HL-60 (cell line): Measurements from ENCODE around the gene PTK7.

Experiments used
- DNase-seq, 2 experiments: peaks; one replicate each; pipeline ENCODE4 v3.0.0-alpha.2; 2010 to 2020; ENCODE audit warnings: low read depth in 1 of 2, low spot score in 1 of 2
- H3K27ac ChIP-seq: fragments of 250-450 bp; sonication (Bioruptor Pico); replicated peaks from 2 replicates; pipeline ENCODE4 v1.5.1; 2020; ENCODE audit warnings: mild to moderate bottlenecking, moderate library complexity
- H3K27me3 ChIP-seq: fragments of 250-450 bp; sonication (Bioruptor Pico); 2 replicates; pipeline ENCODE4 v1.5.1; 2021; ENCODE audit warnings: mild to moderate bottlenecking, moderate library complexity; ENCODE audit not compliant: insufficient read depth, poor library complexity, severe bottlenecking
- H3K4me3 ChIP-seq: replicated peaks from 2 replicates; pipeline ENCODE4 v1.5.1; 2011; ENCODE audit warnings: mild to moderate bottlenecking, control low read depth, low read length; ENCODE audit not compliant: insufficient read depth
- GABPA ChIP-seq: IDR thresholded peaks from 2 replicates; pipeline ENCODE4 v1.6.1; 2012; ENCODE audit warnings: low read depth
- POLR2AphosphoS5 ChIP-seq: IDR thresholded peaks from 2 replicates; pipeline ENCODE4 v1.6.1; 2012; ENCODE audit warnings: low read depth
- SPI1 ChIP-seq: IDR thresholded peaks from 2 replicates; pipeline ENCODE4 v1.6.1; 2012; ENCODE audit warnings: low read depth, mild to moderate bottlenecking, borderline replicate concordance
- TF ChIP-seq, protein P1 (sequence below): IDR thresholded peaks from 2 replicates; pipeline ENCODE4 v1.6.1; 2012; ENCODE audit warnings: low read depth; ENCODE audit not compliant: insufficient replicate concordance
- TF ChIP-seq, protein P2 (sequence below): IDR thresholded peaks from one replicate; pipeline ENCODE4 v1.5.1; 2011; ENCODE audit warnings: low read length, control low read depth, inconsistent platforms; ENCODE audit not compliant: insufficient read depth

PTK7 gene

DNA sequence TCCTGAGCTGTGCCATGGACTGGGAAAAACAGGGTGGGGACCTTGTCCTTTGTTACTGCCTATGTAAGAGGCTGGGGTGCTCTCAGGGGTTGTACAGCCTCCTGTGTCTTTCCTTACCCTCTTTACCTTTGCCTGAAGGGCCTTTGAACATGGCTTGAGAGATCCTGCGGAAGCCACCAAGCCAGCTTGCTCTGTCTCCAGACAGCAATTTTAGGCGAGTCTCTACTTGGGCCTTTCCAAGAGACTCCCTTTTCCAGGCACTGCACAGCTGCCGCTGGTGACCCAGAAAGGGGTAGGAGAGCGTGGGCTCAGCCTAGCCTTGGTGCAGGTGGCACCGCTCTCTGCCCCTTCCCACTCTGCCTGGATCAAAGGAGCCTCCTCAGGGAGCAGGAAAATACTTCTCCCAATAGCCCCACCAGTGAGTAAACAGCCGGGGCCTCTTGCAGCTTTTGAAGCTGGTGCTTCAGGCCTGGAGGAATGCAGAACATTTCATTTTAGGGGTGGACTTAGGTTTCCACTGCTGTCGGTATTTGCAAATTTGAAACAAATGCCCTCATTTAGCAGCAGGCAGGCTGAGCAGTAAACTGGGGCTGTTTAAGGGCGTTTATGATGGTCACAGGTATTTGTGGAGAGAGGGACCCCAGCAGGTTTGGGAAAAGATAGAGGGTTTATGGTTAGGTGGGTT, 13.9 kb downstream of the PTK7 start:
- Histone ChIP-seq H3K4me3 (no peak overlapping the region), H3K27me3 (no peaks in the 10 kb centered on the region), H3K27ac (no peak overlapping the region)
- TF ChIP-seq, protein P1, sequence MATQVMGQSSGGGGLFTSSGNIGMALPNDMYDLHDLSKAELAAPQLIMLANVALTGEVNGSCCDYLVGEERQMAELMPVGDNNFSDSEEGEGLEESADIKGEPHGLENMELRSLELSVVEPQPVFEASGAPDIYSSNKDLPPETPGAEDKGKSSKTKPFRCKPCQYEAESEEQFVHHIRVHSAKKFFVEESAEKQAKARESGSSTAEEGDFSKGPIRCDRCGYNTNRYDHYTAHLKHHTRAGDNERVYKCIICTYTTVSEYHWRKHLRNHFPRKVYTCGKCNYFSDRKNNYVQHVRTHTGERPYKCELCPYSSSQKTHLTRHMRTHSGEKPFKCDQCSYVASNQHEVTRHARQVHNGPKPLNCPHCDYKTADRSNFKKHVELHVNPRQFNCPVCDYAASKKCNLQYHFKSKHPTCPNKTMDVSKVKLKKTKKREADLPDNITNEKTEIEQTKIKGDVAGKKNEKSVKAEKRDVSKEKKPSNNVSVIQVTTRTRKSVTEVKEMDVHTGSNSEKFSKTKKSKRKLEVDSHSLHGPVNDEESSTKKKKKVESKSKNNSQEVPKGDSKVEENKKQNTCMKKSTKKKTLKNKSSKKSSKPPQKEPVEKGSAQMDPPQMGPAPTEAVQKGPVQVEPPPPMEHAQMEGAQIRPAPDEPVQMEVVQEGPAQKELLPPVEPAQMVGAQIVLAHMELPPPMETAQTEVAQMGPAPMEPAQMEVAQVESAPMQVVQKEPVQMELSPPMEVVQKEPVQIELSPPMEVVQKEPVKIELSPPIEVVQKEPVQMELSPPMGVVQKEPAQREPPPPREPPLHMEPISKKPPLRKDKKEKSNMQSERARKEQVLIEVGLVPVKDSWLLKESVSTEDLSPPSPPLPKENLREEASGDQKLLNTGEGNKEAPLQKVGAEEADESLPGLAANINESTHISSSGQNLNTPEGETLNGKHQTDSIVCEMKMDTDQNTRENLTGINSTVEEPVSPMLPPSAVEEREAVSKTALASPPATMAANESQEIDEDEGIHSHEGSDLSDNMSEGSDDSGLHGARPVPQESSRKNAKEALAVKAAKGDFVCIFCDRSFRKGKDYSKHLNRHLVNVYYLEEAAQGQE, result no peak
- TF ChIP-seq SPI1 (no peak), GABPA (no peak), POLR2AphosphoS5 (no peak)
- TF ChIP-seq, protein P2, sequence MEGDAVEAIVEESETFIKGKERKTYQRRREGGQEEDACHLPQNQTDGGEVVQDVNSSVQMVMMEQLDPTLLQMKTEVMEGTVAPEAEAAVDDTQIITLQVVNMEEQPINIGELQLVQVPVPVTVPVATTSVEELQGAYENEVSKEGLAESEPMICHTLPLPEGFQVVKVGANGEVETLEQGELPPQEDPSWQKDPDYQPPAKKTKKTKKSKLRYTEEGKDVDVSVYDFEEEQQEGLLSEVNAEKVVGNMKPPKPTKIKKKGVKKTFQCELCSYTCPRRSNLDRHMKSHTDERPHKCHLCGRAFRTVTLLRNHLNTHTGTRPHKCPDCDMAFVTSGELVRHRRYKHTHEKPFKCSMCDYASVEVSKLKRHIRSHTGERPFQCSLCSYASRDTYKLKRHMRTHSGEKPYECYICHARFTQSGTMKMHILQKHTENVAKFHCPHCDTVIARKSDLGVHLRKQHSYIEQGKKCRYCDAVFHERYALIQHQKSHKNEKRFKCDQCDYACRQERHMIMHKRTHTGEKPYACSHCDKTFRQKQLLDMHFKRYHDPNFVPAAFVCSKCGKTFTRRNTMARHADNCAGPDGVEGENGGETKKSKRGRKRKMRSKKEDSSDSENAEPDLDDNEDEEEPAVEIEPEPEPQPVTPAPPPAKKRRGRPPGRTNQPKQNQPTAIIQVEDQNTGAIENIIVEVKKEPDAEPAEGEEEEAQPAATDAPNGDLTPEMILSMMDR, result no peak
- no peak for DNase-seq

DNA sequence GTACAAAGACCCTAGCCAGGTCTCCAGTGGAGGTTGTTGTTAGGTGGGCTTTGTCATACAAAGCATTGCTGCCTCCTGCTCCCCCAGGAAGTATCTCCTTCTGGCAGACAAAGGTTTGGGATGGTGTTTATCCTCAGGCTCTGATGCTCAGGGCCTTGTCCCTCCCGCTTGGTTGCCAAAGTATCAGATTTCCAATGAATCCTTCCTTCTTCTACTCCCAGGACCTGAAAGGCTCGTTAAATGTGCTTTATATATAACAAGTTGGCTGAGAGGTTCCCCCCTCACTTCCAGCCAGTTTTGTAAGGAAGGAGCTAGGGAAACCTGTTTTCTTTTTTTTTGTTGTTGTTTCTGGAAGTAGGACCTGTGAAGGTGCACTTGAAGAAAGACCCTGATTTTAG, 14.4 kb downstream of the PTK7 start:
- no peak overlapping the region for H3K27ac ChIP-seq
- no peak overlapping the region for H3K4me3 ChIP-seq
- DNase-seq, result no peak

DNA sequence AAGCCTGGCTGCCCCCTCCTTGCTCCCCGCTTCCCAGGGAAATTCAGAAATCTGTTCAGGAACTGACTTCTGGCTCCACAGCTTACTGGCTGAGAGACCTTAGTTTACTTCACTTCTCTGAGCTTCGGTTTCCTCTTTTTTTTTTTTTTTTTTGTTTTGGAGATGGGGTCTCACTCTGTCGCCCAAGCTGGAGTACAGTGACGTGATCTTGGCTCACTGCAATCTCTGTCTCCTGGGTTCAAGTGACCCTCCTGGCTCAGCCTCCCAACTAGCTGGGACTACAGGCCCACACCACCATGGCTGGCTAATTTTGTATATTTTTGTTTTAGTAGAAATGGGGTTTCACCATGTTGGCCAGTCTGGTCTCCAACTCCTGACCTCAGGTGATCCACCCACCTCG, 14.9 kb downstream of the PTK7 start:
- H3K4me3 ChIP-seq, result no peak overlapping the region
- H3K27ac ChIP-seq, result no peak overlapping the region
- TF ChIP-seq, protein P2, result no peak
- TF ChIP-seq POLR2AphosphoS5 (no peak), GABPA (no peak), SPI1 (no peak)
- TF ChIP-seq, protein P1, result no peak
- no peak for DNase-seq
- H3K27me3 ChIP-seq, result no peaks in the 10 kb centered on the region

More for the DNA sequence above, 14.4 kb downstream of the PTK7 start:
- no peaks in the 10 kb centered on the region for H3K27me3 ChIP-seq
- TF ChIP-seq SPI1 (no peak), GABPA (no peak), POLR2AphosphoS5 (no peak)
- TF ChIP-seq, protein P2, result no peak
- TF ChIP-seq, protein P1, result no peak
